Measurements from ENCODE around the gene FGF21.
A peak's percentile ranks its signal among the peaks of the same experiment; 100 is the strongest.
"Not testable (repeated sequence)": the region's sequence is repeated elsewhere in the genome, so short reads cannot be mapped to it uniquely, and the experiment has no call there.

FGF21 gene

GRCh38 chr19:48757741-48758144, 2.4 kb downstream of the FGF21 start:
- TF ChIP-seq CTCF (IDR thresholded peaks at IDR 0.05; ENCODE audit: control extremely low read depth, extremely low read depth, low read depth, missing control alignments): no peak
- POLR2A ChIA-PET: no interaction called here

GRCh38 chr19:48760504-48761205, 5.3 kb downstream of the FGF21 start:
- ChIA-PET POLR2A (interaction anchor here (0.7 kb wide), 1 partner anchor 49 kb away, joined by 3 read pairs; no protein-coding TSS in a partner anchor), CTCF (interaction anchor here (0.8 to 1.7 kb wide), 4 partner anchors 9 to 76 kb away, joined by 3 to 5 read pairs (median 4); no protein-coding TSS in a partner anchor)
- no peak for TF ChIP-seq CTCF (IDR thresholded peaks at IDR 0.05; ENCODE audit: control extremely low read depth, extremely low read depth, low read depth, missing control alignments)
- DNase-seq (ENCODE audit: extremely low spot score): peak; percentile 16

More at GRCh38 chr19:48757741-48758144, 2.4 kb downstream of the FGF21 start:
- no peak for DNase-seq (ENCODE audit: extremely low spot score)
- CTCF ChIA-PET: no interaction called here

- CTCF ChIA-PET; DNase-seq (ENCODE audit: extremely low spot score); POLR2A ChIA-PET: not testable (repeated sequence)
Measured at GRCh38 chr19:48765816-48766215, 10.5 kb downstream of the FGF21 start.

GRCh38 chr19:48768171-48768753, 12.9 kb downstream of the FGF21 start:
- CTCF ChIA-PET: interaction anchor here (1.4 kb wide), 1 partner anchor 20 kb away, joined by 5 read pairs; no protein-coding TSS in a partner anchor
- POLR2A ChIA-PET; DNase-seq (ENCODE audit: extremely low spot score): not testable (repeated sequence)

GRCh38 chr19:48768994-48769713, 13.8 kb downstream of the FGF21 start:
- POLR2A ChIA-PET: no interaction called here

GRCh38 chr19:48770266-48770665, 14.9 kb downstream of the FGF21 start:
- TF ChIP-seq CTCF (IDR thresholded peaks at IDR 0.05; ENCODE audit: control extremely low read depth, extremely low read depth, low read depth, missing control alignments): no peak
- CTCF ChIA-PET: interaction anchor here (1.4 to 1.8 kb wide), 2 partner anchors 10 to 18 kb away, joined by 4 to 11 read pairs; no protein-coding TSS in a partner anchor
- POLR2A ChIA-PET: interaction anchor here (0.6 kb wide), 2 partner anchors 137 to 388 kb away, joined by 3 to 5 read pairs; no protein-coding TSS in a partner anchor

More at GRCh38 chr19:48768994-48769713, 13.8 kb downstream of the FGF21 start:
- CTCF ChIA-PET: interaction anchor here (1.4 to 1.8 kb wide), 2 partner anchors 9 to 19 kb away, joined by 4 to 11 read pairs; no protein-coding TSS in a partner anchor
- no peak for DNase-seq (ENCODE audit: extremely low spot score)
- TF ChIP-seq CTCF (IDR thresholded peaks at IDR 0.05; ENCODE audit: control extremely low read depth, extremely low read depth, low read depth, missing control alignments): no peak

GRCh38 chr19:48770734-48771472, 15.6 kb downstream of the FGF21 start:
- TF ChIP-seq CTCF (IDR thresholded peaks at IDR 0.05; ENCODE audit: control extremely low read depth, extremely low read depth, low read depth, missing control alignments): no peak
- ChIA-PET POLR2A (no interaction called here), CTCF (interaction anchor here (1.1 to 1.8 kb wide), 2 partner anchors 17 kb away, joined by 3 to 11 read pairs; no protein-coding TSS in a partner anchor)
- DNase-seq (ENCODE audit: extremely low spot score): no peak

More at GRCh38 chr19:48770266-48770665, 14.9 kb downstream of the FGF21 start:
- no peak for DNase-seq (ENCODE audit: extremely low spot score)

Data from GM10248 (cell line).